Measurements from ENCODE around the gene PRR20G. TPM values are rescaled to one million over a fixed set of nuclear protein-coding genes. Genes with fewer than 3 reads are reported as not detected.

Gene PRR20G
- total RNA-seq (2011; cell fraction: chromatin; rRNA removed; ENCODE audit: low replicate concordance) = not detected in 2 replicates
- not detected in 2 replicates for total RNA-seq (2011; cell fraction: nucleolus; rRNA removed)
- not detected in 2 replicates for total RNA-seq (2011; cell fraction: nucleoplasm; rRNA removed)
- total RNA-seq (2014; rRNA removed) (not detected in 2 replicates), total RNA-seq (2014; rRNA removed; fragmentation: Illumina TruSeq; extraction: Trizol) (not detected in 2 replicates), total RNA-seq (2015; rRNA removed; fragmentation: Illumina TruSeq; extraction: Trizol) (not detected in 2 replicates), total RNA-seq (2021) (not detected in 2 replicates), polyA plus RNA-seq (2011; rRNA removed) (not detected in 2 replicates), polyA plus RNA-seq (2014; fragmentation: Illumina TruSeq; extraction: Trizol) (not detected in 2 replicates), polyA plus RNA-seq (2014; fragmentation: Nextera tagmentation; extraction: Ambion mirVana) (not detected), polyA plus RNA-seq (2014; rRNA removed) (not detected in 2 replicates), polyA minus RNA-seq (2011; rRNA and poly(A)+ RNA removed) (not detected in 2 replicates), Bru-seq, nascent RNA (not detected), BruChase-seq, experiment 1, labeled RNA remaining after a 2-hour chase (not detected), BruChase-seq, experiment 2, labeled RNA remaining after a 6-hour chase (percentile 14 among the genes with signal in this experiment)
- not detected in 2 replicates for polyA plus RNA-seq (2011; cell fraction: cytosol; rRNA removed)
- not detected in 2 replicates for polyA plus RNA-seq (2011; cell fraction: nucleus; rRNA removed)
- polyA plus RNA-seq (2012) = not detected in 2 replicates
- polyA minus RNA-seq (2011; cell fraction: cytosol; rRNA and poly(A)+ RNA removed) = not detected in 2 replicates
- not detected in 2 replicates for polyA minus RNA-seq (2011; cell fraction: nucleus; rRNA and poly(A)+ RNA removed)
- long read RNA-seq, experiment 1 = 0 reads
- long read RNA-seq, experiment 2 = 0 reads
- long read RNA-seq, experiment 3 = 0 reads

- no peaks in the 10 kb centered on the region for H3K79me2 ChIP-seq (ENCODE audit: control insufficient read depth, insufficient read depth, low read length)
- DNase-seq (ENCODE audit: extremely low read depth in 1 of 4, low spot score in 3 of 4) = peak in 3 of 4 experiments; percentile 5 to 16 (median 15)
- H3K9ac ChIP-seq (ENCODE audit: insufficient read depth in 1 of 2, low read depth in 2 of 2, low read length in 2 of 2) = no peak within 1 kb of the TSS
- no peaks in the 10 kb centered on the region for H3K4me1 ChIP-seq (replicated peaks in 1 of 2; ENCODE audit: control insufficient read depth in 2 of 2, insufficient read depth in 2 of 2, low read length in 2 of 2)
- ChIA-PET CTCF (ENCODE audit: low intra/inter-chr PET ratio) (no interaction called here), POLR2A (no interaction called here)
- H3K4me2 ChIP-seq (ENCODE audit: insufficient read depth, low read length) = no peak within 1 kb of the TSS
- no peaks in the 10 kb centered on the region for H3K36me3 ChIP-seq (ENCODE audit: control insufficient read depth, insufficient read depth, low read length)
- no peak; the same call in 2 of the 3 replicates for ATAC-seq
- 24% methylated on average over 15 of the region's 17 CpGs for WGBS (ENCODE audit: insufficient coverage, low coverage, missing lambda C conversion rate)
- intact Hi-C loops (cut with micrococcal nuclease) (no loop called here), in situ Hi-C loops (cut with MboI) (no loop called here)
- no peaks in the 10 kb centered on the region for H3K9me1 ChIP-seq (ENCODE audit: control insufficient read depth, insufficient read depth, low read length)
- no peak within 1 kb of the TSS for H3K4me3 ChIP-seq
- no peak for TF ChIP-seq MEF2A (IDR thresholded peaks at IDR 0.05; ENCODE audit: control insufficient read depth, low read depth, low read length)
- no peak for TF ChIP-seq GABPB1 (CRISPR knock-in tag; IDR thresholded peaks at IDR 0.05)
- TF ChIP-seq RAD51 (IDR thresholded peaks at IDR 0.05; ENCODE audit: borderline replicate concordance, low read depth) = peak; percentile 25; the same call in 1 of the 2 replicates
- peak; percentile 34; the same call in 1 of the 2 replicates for TF ChIP-seq TFE3 (CRISPR knock-in tag; IDR thresholded peaks at IDR 0.05)
- 0 out of 6 replicates have a peak, but pooled peaks of 1 of the 3 experiments have one; percentile 16 for TF ChIP-seq CTCF (IDR thresholded peaks at IDR 0.05 in 2 of 3, conservative IDR thresholded peaks at IDR 0.05 in 1 of 3; ENCODE audit: insufficient read depth in 2 of 3, low read depth in 1 of 3, low read length in 3 of 3)
- peak; percentile 73 for TF ChIP-seq USF2 (CRISPR knock-in tag; IDR thresholded peaks at IDR 0.05)
- TF ChIP-seq HCFC1 (IDR thresholded peaks at IDR 0.05; ENCODE audit: low read depth, low read length) = no peak
- no peak for FAIRE-seq
- H3K27me3 ChIP-seq (ENCODE audit: control insufficient read depth in 2 of 2, insufficient read depth in 2 of 2, low read length in 2 of 2) = no peaks in the 10 kb centered on the region
- BruUV-seq (replicated peaks) = no TSS peak
- H4K20me1 ChIP-seq (replicated peaks; ENCODE audit: control insufficient read depth, insufficient read depth, low read length) = no peaks in the 10 kb centered on the region
- no peak within 1 kb of the TSS for H3K27ac ChIP-seq (ENCODE audit: extremely low read depth, low read depth, low read length)
- no peaks in the 10 kb centered on the region for H3K9me3 ChIP-seq (replicated peaks; ENCODE audit: control insufficient read depth, insufficient read depth, low read depth, low read length)
- no peak within 1 kb of the TSS for H2AFZ ChIP-seq (ENCODE audit: low read depth, low read length)
These were observed at the start of gene PRR20G for GRCh38 chr3:127287840-127288239. PRR20G (minus strand) TSS chr3:127288046; CDS start chr3:127287365, 681 bp downstream.
